Astrocyte of the hippocampus (primary cell): ENCODE results near the gene SHLD2.
A peak's percentile ranks its signal among the peaks of the same experiment; 100 is the strongest.
"Not testable (repeated sequence)": the region's sequence is repeated elsewhere in the genome, so short reads cannot be mapped to it uniquely, and the experiment has no call there.

ENCODE experiments used
- DNase-seq: peaks from one replicate; pipeline ENCODE4 v3.0.0; 2011; ENCODE audit warnings: low read depth, low spot score

Gene SHLD2

GRCh38 chr10:87084291-87084782 is 10.7 kb upstream of the SHLD2 start:
- peak; percentile 71 for DNase-seq

GRCh38 chr10:87085537-87085936 is 9.5 kb upstream of the SHLD2 start:
- no peak for DNase-seq

GRCh38 chr10:87089746-87090145 is 5.3 kb upstream of the SHLD2 start:
- no peak for DNase-seq

- no peak for DNase-seq
Observed at GRCh38 chr10:87090779-87091178, 4.2 kb upstream of the SHLD2 start.

GRCh38 chr10:87092376-87092860 is 2.6 kb upstream of the SHLD2 start:
- DNase-seq, result peak; percentile 61

- DNase-seq, result peak; percentile 57
Observed at GRCh38 chr10:87092861-87093631, 2.0 kb upstream of the SHLD2 start.

GRCh38 chr10:87093632-87094372 is 1.2 kb upstream of the SHLD2 start:
- DNase-seq, result peak; percentile 68

- peak; percentile 93 for DNase-seq
Observed at GRCh38 chr10:87095236-87095945, 385 bp downstream of the SHLD2 start.

- DNase-seq, result no peak
Observed at GRCh38 chr10:87101996-87102395, 7.0 kb downstream of the SHLD2 start.

- DNase-seq, result not testable (repeated sequence)
Observed at GRCh38 chr10:87104727-87105126, 9.7 kb downstream of the SHLD2 start.

GRCh38 chr10:87105446-87106124 is 10.6 kb downstream of the SHLD2 start:
- no peak for DNase-seq

GRCh38 chr10:87118122-87118521 is 23.1 kb downstream of the SHLD2 start:
- not testable (repeated sequence) for DNase-seq

- DNase-seq, result not testable (repeated sequence)
Observed at GRCh38 chr10:87119029-87119428, 24.0 kb downstream of the SHLD2 start.

- DNase-seq, result not testable (repeated sequence)
Observed at GRCh38 chr10:87123351-87123750, 28.3 kb downstream of the SHLD2 start.

GRCh38 chr10:87127048-87127447 is 32.0 kb downstream of the SHLD2 start:
- DNase-seq, result not testable (repeated sequence)

GRCh38 chr10:87127607-87128156 is 32.7 kb downstream of the SHLD2 start:
- not testable (repeated sequence) for DNase-seq

- DNase-seq, result not testable (repeated sequence)
Observed at GRCh38 chr10:87132176-87132575, 37.2 kb downstream of the SHLD2 start.

GRCh38 chr10:87133936-87134335 is 38.9 kb downstream of the SHLD2 start:
- not testable (repeated sequence) for DNase-seq

GRCh38 chr10:87134440-87134839 is 39.4 kb downstream of the SHLD2 start:
- not testable (repeated sequence) for DNase-seq

GRCh38 chr10:87137478-87137877 is 42.5 kb downstream of the SHLD2 start:
- DNase-seq, result not testable (repeated sequence)
